Activated T-helper 2 cell treated with anti-CD3 and anti-CD28 coated beads, Interferon-gamma antibody, Interleukin-2, Interleukin-4, amounts not matched to agents 10 μg/mL and 5 μg/mL and 100 μg/mL, durations not matched to agents 14 hours and 24 hours and 36 hours (primary cell): ENCODE measurements around the gene SEC31A. TPM values are rescaled to one million over a fixed set of nuclear protein-coding genes. Genes with fewer than 3 reads are reported as not detected.
"Not testable (repeated sequence)": the region's sequence is repeated elsewhere in the genome, so short reads cannot be mapped to it uniquely, and the experiment has no call there.

Source experiments
- DNase-seq: peaks from one replicate; pipeline ENCODE4 v3.0.0; 2021; ENCODE audit warnings: low spot score
- H3K27ac Mint-ChIP-seq: one replicate; pipeline ENCODE4 v1.8.0; 2021; ENCODE audit warnings: mixed read lengths
- H3K27me3 Mint-ChIP-seq: one replicate; pipeline ENCODE4 v1.8.0; 2021; ENCODE audit warnings: low read depth, mixed read lengths
- H3K36me3 Mint-ChIP-seq: one replicate; pipeline ENCODE4 v1.8.0; 2021; ENCODE audit warnings: low read depth, mixed read lengths
- H3K4me1 Mint-ChIP-seq: one replicate; pipeline ENCODE4 v1.8.0; 2021; ENCODE audit warnings: low read depth, mixed read lengths
- H3K4me3 Mint-ChIP-seq: one replicate; pipeline ENCODE4 v1.8.0; 2021; ENCODE audit warnings: low read depth, mild to moderate bottlenecking, moderate library complexity, mixed read lengths
- H3K9me3 Mint-ChIP-seq: one replicate; pipeline ENCODE4 v1.8.0; 2021; ENCODE audit warnings: mixed read lengths
- intact Hi-C: fragments of 100-400 bp; cut with micrococcal nuclease; formaldehyde crosslinking; loops from one replicate; pipeline ENCODE4 v1.15.1; 2023
- total RNA-seq: library from RNA; stranded (reverse); gene quantifications from 2 replicates; pipeline ENCODE4 v1.2.3, GENCODE V29; 2022

Gene SEC31A, protein sequence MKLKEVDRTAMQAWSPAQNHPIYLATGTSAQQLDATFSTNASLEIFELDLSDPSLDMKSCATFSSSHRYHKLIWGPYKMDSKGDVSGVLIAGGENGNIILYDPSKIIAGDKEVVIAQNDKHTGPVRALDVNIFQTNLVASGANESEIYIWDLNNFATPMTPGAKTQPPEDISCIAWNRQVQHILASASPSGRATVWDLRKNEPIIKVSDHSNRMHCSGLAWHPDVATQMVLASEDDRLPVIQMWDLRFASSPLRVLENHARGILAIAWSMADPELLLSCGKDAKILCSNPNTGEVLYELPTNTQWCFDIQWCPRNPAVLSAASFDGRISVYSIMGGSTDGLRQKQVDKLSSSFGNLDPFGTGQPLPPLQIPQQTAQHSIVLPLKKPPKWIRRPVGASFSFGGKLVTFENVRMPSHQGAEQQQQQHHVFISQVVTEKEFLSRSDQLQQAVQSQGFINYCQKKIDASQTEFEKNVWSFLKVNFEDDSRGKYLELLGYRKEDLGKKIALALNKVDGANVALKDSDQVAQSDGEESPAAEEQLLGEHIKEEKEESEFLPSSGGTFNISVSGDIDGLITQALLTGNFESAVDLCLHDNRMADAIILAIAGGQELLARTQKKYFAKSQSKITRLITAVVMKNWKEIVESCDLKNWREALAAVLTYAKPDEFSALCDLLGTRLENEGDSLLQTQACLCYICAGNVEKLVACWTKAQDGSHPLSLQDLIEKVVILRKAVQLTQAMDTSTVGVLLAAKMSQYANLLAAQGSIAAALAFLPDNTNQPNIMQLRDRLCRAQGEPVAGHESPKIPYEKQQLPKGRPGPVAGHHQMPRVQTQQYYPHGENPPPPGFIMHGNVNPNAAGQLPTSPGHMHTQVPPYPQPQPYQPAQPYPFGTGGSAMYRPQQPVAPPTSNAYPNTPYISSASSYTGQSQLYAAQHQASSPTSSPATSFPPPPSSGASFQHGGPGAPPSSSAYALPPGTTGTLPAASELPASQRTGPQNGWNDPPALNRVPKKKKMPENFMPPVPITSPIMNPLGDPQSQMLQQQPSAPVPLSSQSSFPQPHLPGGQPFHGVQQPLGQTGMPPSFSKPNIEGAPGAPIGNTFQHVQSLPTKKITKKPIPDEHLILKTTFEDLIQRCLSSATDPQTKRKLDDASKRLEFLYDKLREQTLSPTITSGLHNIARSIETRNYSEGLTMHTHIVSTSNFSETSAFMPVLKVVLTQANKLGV
- total RNA-seq, result 138 and 142 TPM in 2 replicates

DNA sequence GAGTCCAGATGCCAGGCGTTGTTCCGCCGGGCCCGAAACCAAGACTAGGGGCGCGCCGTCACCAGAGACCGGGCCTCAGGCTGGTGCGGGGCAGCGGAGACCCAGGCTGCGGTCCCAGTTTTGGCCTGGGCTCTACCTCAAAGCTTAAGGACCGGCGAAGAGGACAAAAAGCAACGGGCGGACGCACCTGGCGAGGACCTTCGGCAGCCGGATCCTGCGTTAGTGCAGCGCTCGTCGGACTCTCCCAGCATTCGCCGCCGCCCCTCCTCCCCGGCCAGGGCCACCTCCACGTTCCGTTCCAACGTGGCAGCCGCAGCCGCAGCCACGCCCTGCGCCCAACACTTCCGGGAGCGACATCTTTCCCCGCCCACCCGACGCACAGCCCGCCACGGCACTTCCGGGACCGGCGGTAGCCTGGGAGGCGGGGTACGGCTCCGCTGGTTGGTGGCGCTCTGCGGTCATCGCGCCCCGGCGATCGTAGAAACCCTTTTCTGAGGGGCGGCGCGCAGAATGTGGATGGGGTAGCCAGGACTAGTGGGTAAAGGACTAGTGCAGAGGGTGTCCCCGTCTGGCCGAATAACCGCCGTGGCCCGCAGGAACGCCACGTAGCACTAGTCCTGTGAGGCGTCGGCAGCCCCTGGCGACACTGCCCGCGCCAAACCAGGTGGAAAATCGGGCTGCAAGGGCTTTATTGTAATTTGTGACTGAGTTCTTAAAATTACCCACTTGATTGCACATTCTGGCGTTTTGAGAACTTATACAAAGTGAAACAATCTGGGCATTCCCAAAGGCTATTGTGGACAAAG is at the start of gene SEC31A:
TSS of gene SEC31A (minus strand) at position 253 of the 806 bp plus-strand sequence. CDS start 9,217 bp downstream, outside the sequence.
- Mint-ChIP-seq H3K27me3 (no peaks in the 10 kb centered on the region), H3K9me3 (no peaks in the 10 kb centered on the region), H3K36me3 (peaks cover 52% of the 10 kb centered on the region), H3K27ac (peak within 1 kb of the TSS; percentile 91), H3K4me1 (peaks cover 43% of the 10 kb centered on the region), H3K4me3 (peak within 1 kb of the TSS; percentile 89)
- intact Hi-C loops, result loop anchor here (1.0 to 5.0 kb wide), 5 partner anchors 9 to 517 kb away; partner anchors contain the start of genes LIN54 and THAP9
- peak; percentile 96 for DNase-seq

DNA sequence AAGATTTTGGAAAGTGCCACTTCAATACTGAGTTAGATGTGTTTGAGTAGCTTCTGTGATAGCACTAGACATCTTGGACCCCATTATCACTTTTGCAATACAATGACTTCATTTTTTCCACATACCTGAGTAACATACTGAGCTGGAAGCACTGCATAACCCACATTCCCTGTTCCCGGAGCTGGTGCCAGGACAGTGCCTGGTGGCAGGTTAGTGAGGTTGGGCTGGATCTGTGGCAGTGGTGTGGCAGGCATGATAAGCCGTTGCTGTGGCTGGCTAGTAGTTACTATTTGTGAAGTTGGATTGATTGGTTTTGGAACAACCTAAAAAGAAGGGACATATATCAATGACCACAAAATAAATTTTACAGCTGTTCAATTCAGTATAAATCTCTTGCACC is 48.5 kb upstream of the SEC31A start:
- no peak for DNase-seq
- intact Hi-C loops, result no loop called here
- Mint-ChIP-seq H3K27me3 (no peaks in the 10 kb centered on the region), H3K27ac (no peak overlapping the region), H3K9me3 (no peaks in the 10 kb centered on the region), H3K36me3 (peaks cover 69% of the 10 kb centered on the region), H3K4me3 (no peak overlapping the region), H3K4me1 (no peaks in the 10 kb centered on the region)

DNA sequence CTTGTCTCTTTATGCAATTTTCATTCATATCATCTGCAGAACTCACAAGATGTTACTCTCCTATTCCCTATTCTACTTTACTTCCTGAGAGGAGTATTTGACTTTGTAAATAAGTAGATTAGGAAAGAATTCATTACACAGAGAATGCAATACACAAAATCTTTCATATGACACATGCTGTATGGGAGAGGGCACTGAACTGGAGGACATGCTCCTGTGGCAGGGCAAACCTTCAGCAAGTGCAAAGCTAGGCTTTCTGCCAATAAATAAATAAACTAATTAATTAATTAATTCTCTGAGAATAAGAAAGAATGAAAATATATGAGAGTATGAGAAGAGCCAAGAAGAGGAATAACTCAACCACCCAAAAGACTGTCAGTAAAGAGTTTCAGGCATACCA is 43.5 kb upstream of the SEC31A start:
- intact Hi-C loops, result no loop called here

DNA sequence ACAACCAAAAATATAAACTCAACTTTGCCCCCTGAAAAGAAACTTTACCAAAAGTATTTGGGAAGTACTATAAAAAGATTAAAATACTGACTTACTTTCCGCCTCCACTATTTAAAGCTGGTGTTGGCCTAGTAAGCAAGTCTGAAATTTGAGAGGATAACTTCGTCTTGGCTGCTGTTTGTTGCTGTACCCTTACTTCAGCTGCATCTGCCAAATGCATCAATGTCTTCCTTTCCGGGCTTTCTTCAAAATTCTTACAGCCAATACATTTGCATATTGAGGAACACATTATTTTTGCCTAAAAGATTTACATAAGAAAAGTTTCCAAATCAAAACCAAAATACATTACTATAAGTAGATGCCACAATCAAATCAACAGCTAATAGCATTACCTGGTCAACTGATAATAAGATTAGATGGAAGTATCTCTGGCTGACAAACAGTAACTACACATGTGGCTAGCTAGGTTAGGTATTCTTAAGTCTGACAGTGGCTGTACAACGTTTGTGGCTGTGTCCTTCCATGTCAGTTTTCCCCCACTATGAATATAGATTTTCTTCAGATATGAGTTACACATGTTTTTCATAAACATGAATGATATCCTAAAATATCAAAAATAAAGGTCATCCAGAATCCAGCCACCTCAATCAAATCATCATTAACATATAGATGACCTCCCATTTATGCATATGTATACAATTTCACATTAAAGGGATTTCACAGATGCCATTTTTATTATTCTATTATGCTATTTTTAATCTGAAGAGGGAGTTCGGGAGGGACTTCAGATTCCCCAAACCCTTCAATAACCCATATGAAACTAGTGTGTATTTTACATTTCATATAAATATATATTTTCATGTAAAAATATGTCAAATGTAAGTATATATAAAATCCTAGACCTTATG is 40.1 kb upstream of the SEC31A start:
- H3K4me1 Mint-ChIP-seq, result no peaks in the 10 kb centered on the region
- DNase-seq, result no peak
- H3K27ac Mint-ChIP-seq, result no peak overlapping the region
- H3K27me3 Mint-ChIP-seq, result no peaks in the 10 kb centered on the region
- no peaks in the 10 kb centered on the region for H3K9me3 Mint-ChIP-seq
- no peak overlapping the region for H3K4me3 Mint-ChIP-seq
- H3K36me3 Mint-ChIP-seq, result peaks cover 55% of the 10 kb centered on the region
- intact Hi-C loops, result no loop called here

More for the DNA sequence above, 43.5 kb upstream of the SEC31A start:
- DNase-seq, result no peak
- H3K9me3 Mint-ChIP-seq, result no peaks in the 10 kb centered on the region
- H3K36me3 Mint-ChIP-seq, result peaks cover 69% of the 10 kb centered on the region
- no peaks in the 10 kb centered on the region for H3K4me1 Mint-ChIP-seq
- no peak overlapping the region for H3K4me3 Mint-ChIP-seq
- no peak overlapping the region for H3K27ac Mint-ChIP-seq
- no peaks in the 10 kb centered on the region for H3K27me3 Mint-ChIP-seq

DNA sequence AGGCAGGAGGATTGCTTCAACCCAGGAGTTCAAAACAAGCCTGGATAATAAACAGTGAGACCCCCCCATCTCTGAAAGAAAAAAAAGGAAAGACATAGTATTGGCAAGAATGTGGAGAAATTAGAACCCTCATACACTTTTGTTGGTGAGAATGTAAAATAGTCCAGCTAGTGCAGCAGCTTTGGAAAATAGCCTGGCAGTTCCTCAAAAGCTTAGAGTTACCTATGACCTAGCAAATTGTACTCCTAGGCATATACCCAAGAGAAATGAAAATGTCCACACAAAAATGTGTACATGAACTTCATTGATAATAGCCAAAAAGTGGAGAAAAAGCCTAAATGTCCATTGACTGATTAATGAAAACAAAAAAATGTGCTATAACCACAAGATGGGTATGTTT is 30.8 kb upstream of the SEC31A start:
- Mint-ChIP-seq H3K9me3 (no peaks in the 10 kb centered on the region), H3K4me3 (no peak overlapping the region), H3K27ac (no peak overlapping the region), H3K27me3 (no peaks in the 10 kb centered on the region), H3K4me1 (no peaks in the 10 kb centered on the region), H3K36me3 (peaks cover 12% of the 10 kb centered on the region)
- intact Hi-C loops, result no loop called here
- no peak for DNase-seq

DNA sequence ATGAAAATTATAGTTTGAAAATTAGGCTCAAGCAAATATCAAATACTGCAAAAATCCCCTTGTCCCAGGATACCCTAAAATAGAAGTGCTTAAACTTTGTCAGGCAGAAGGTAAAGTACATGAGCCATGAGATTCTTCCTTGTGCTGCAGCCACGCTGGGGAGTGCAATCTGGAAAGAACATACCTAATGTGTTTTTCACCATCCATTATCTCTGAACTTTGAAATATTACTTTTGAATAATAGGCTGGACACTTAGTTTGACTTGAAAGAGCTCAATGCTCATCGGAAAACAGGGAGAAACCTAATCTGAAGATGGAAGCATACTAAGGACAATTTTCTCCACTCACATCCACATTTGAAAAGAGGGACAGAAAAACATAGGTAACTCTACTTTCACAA is 28.4 kb upstream of the SEC31A start:
- intact Hi-C loops, result no loop called here
- Mint-ChIP-seq H3K27ac (no peak overlapping the region), H3K27me3 (no peaks in the 10 kb centered on the region), H3K9me3 (no peaks in the 10 kb centered on the region), H3K36me3 (peaks cover 8% of the 10 kb centered on the region), H3K4me1 (no peaks in the 10 kb centered on the region), H3K4me3 (no peak overlapping the region)
- DNase-seq, result no peak

DNA sequence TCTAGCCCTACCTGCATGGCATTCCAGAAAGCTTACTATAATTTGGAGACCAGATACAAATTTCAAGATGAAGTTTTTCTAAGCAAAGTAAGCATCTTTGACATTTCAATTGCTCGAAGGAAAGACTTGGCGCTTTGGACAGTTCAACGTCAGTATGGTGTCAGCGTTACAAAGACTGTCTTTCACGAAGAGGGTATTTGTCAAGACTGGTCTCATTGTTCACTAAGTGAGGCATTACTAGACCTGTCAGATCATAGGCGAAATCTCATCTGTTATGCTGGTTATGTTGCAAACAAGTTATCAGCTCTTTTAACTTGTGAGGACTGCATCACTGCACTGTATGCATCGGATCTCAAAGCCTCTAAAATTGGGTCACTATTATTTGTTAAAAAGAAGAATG is 27.1 kb upstream of the SEC31A start:
- Mint-ChIP-seq H3K9me3 (no peaks in the 10 kb centered on the region), H3K4me1 (no peaks in the 10 kb centered on the region), H3K27me3 (no peaks in the 10 kb centered on the region), H3K27ac (no peak overlapping the region), H3K4me3 (no peak overlapping the region), H3K36me3 (peaks cover 8% of the 10 kb centered on the region)
- intact Hi-C loops, result no loop called here
- DNase-seq, result no peak

DNA sequence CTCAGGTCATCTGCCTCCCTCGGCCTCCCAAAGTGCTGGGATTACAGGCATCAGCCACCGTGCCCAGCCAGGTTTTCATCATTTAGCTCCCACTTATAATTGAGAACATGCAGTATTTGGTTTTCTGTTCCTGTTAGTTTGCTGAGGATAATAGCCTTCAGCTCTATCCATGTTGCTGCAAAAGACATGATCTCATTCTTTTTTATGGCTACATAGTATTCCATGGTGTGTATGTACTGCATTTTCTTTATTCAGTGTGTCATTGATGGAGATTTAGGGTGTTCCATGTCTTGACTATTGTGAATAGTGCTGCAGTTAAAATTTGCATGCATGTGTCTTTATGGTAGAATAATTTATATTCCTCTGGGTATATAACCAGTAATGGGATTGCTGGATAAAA is 23.0 kb upstream of the SEC31A start:
- DNase-seq, H3K27ac Mint-ChIP-seq, H3K9me3 Mint-ChIP-seq, H3K27me3 Mint-ChIP-seq, intact Hi-C loops, H3K4me1 Mint-ChIP-seq, H3K4me3 Mint-ChIP-seq: not testable (repeated sequence)
- H3K36me3 Mint-ChIP-seq, result peaks cover 12% of the 10 kb centered on the region

DNA sequence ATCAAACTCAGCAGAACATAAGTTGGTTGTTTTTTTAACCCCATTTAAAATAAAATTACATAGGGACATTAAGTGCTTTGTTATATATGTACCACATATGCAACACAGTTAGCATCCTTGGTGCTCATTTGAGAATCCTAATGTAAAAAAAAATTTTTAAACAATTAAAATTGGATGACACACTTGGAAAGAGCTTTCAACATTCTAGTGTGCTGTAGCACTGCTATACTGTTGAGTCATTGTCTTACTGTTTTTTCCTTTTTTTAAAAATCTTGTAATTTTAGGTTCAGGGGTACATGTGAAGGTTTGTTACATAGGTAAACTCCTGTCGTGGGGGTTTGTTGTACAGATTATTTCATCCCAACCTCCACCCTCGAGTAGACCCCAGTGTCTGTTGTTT is 22.4 kb upstream of the SEC31A start:
- H3K27ac Mint-ChIP-seq, result no peak overlapping the region
- H3K36me3 Mint-ChIP-seq, result peaks cover 12% of the 10 kb centered on the region
- no peaks in the 10 kb centered on the region for H3K4me1 Mint-ChIP-seq
- no peaks in the 10 kb centered on the region for H3K27me3 Mint-ChIP-seq
- intact Hi-C loops, result no loop called here
- no peaks in the 10 kb centered on the region for H3K9me3 Mint-ChIP-seq
- no peak for DNase-seq
- H3K4me3 Mint-ChIP-seq, result no peak overlapping the region

DNA sequence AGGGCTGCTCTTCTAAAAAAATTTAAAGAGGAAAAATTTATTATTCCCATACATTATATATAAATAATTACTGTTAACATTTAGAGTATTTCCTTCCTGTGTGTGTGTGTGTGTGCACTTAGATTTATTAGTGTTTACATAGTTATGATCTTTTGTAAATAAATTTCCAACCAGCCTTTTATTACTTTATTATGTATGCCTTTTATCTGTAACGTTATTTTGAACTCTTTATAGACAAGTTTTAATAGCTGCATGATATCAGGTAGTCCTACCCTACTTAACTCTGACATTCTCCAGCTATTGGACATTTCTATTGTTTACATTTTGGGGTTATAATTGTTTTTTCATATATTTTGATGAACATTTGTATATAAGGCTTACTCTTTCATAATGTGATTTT is 18.4 kb upstream of the SEC31A start:
- intact Hi-C loops, result loop anchor here (5.0 kb wide), 1 partner anchor 643 kb away; no protein-coding TSS in a partner anchor

DNA sequence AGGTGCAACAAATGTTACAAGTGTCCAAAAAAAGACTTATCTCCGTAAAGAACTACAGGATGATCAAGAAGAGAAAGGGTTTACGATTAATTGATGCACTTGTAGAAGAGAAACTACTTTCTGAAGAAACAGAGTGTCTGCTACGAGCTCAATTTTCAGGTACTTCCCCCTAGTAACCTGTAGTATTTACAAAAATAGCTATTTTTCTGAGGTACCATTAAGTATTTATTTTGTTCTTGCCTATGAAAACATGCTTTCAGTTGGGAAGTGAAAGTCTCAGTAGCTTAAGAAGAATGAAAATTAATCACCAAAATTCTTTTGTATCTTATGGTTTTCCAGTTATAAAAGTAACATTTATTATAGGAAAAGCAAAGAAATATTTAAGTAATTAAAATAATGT is 15.5 kb upstream of the SEC31A start:
- peaks cover 30% of the 10 kb centered on the region for H3K4me1 Mint-ChIP-seq
- H3K4me3 Mint-ChIP-seq, result no peak overlapping the region
- intact Hi-C loops, result loop anchor here (5.0 kb wide), 1 partner anchor 646 kb away; no protein-coding TSS in a partner anchor
- no peaks in the 10 kb centered on the region for H3K27me3 Mint-ChIP-seq
- peaks cover 15% of the 10 kb centered on the region for H3K36me3 Mint-ChIP-seq
- H3K9me3 Mint-ChIP-seq, result no peaks in the 10 kb centered on the region
- no peak overlapping the region for H3K27ac Mint-ChIP-seq
- DNase-seq, result no peak

More for the DNA sequence above, 18.4 kb upstream of the SEC31A start:
- H3K4me1 Mint-ChIP-seq, result peaks cover 18% of the 10 kb centered on the region
- no peaks in the 10 kb centered on the region for H3K9me3 Mint-ChIP-seq
- no peak overlapping the region for H3K27ac Mint-ChIP-seq
- H3K4me3 Mint-ChIP-seq, result no peak overlapping the region
- no peaks in the 10 kb centered on the region for H3K27me3 Mint-ChIP-seq
- H3K36me3 Mint-ChIP-seq, result peaks cover 15% of the 10 kb centered on the region
- no peak for DNase-seq
